ENCODE data around the gene MRPS12. TPM values are rescaled to one million over a fixed set of nuclear protein-coding genes. Genes with fewer than 3 reads are reported as not detected.

Gene MRPS12
- total RNA-seq, 1 experiment from 2014 or later, result 81.3 TPM

- H3K4ac ChIP-seq (ENCODE audit: low read depth, low read length), result no peak overlapping the region
- no peaks in the 10 kb centered on the region for H3K27me3 ChIP-seq (ENCODE audit: insufficient read depth, low read length)
- DNase-seq, result no peak
- peaks cover 18% of the 10 kb centered on the region for H3K27me3 Mint-ChIP-seq (ENCODE audit: low read depth)
- no peak overlapping the region for H2BK5ac ChIP-seq (ENCODE audit: insufficient read length, low read length)
- no peak overlapping the region for H3K9ac ChIP-seq (ENCODE audit: extremely low read depth, insufficient read length, low read length)
- H3K79me2 ChIP-seq (ENCODE audit: insufficient read depth, low read length), result peaks cover 11% of the 10 kb centered on the region; the same call in 1 of the 2 replicates
- H3K36me3 Mint-ChIP-seq (ENCODE audit: insufficient read depth in 1 of 3, low read depth in 3 of 3), result peaks cover 40 to 47% (median 46%) of the 10 kb centered on the region in 3 experiments
- H2AK5ac ChIP-seq (ENCODE audit: insufficient read length, low read length), result no peak overlapping the region
- no peak overlapping the region for H4K91ac ChIP-seq (ENCODE audit: insufficient read length, low read depth, low read length)
- peaks cover 21% of the 10 kb centered on the region for H3K9me3 ChIP-seq (ENCODE audit: control insufficient read depth, low read depth, low read length)
- WGBS (ENCODE audit: extremely low coverage, insufficient read length, low lambda C conversion rate), result no CpG with 5 or more reads among the region's 4 CpGs
- H3K18ac ChIP-seq (ENCODE audit: insufficient read length, low read depth, low read length), result no peak overlapping the region
- H3T11ph ChIP-seq (ENCODE audit: low read length), result no peak overlapping the region
- no peak overlapping the region for H3K23ac ChIP-seq (ENCODE audit: insufficient read length, low read depth, low read length)
- H2BK20ac ChIP-seq (ENCODE audit: low read depth, low read length, poor library complexity, severe bottlenecking), result no peak overlapping the region
- H2AFZ ChIP-seq (ENCODE audit: low read length), result no peak overlapping the region
- no peak overlapping the region for H3K4me2 ChIP-seq (ENCODE audit: insufficient read depth, insufficient read length, low read length)
- no peak overlapping the region for H3K27ac ChIP-seq (ENCODE audit: insufficient read length, low read depth, low read length)
- H3K27ac Mint-ChIP-seq, result peak overlapping the region in 1 of 3 experiments; percentile 28; a peak in 1 of 7 replicates
- H3K4me1 Mint-ChIP-seq, result peaks cover 8 to 14% of the 10 kb centered on the region in 2 experiments
- no peaks in the 10 kb centered on the region for H4K20me1 ChIP-seq (ENCODE audit: control insufficient read depth, insufficient read depth, insufficient read length)
- H3K9me3 Mint-ChIP-seq, result peaks cover 31 to 35% of the 10 kb centered on the region in 2 experiments
- H4K8ac ChIP-seq (replicated peaks; ENCODE audit: insufficient read length, low read depth, low read length), result no peak overlapping the region
- H3K56ac ChIP-seq (ENCODE audit: insufficient read length, low read depth, low read length), result no peak overlapping the region
- H3K79me1 ChIP-seq (ENCODE audit: insufficient read depth, low read depth, low read length, poor library complexity, severe bottlenecking), result peaks cover 2% of the 10 kb centered on the region
- H3K23me2 ChIP-seq (ENCODE audit: insufficient read length, low read depth, low read length, poor library complexity, severe bottlenecking), result peaks cover 10% of the 10 kb centered on the region
- H4K5ac ChIP-seq (ENCODE audit: insufficient read length, low read depth, low read length), result no peak overlapping the region
- H3K4me3 Mint-ChIP-seq, result peak overlapping the region in 1 of 2 experiments; percentile 5; a peak in 1 of 5 replicates
- TF ChIP-seq CTCF (conservative IDR thresholded peaks at IDR 0.05), result no peak
- no peak overlapping the region for H2BK120ac ChIP-seq (ENCODE audit: low read depth, low read length, poor library complexity, severe bottlenecking)
- no peak overlapping the region for H2BK15ac ChIP-seq (ENCODE audit: low read depth, low read length)
- no peak overlapping the region for H2BK12ac ChIP-seq (ENCODE audit: insufficient read length, low read depth, low read length)
- no peaks in the 10 kb centered on the region for H3K4me1 ChIP-seq (ENCODE audit: insufficient read depth, low read length)
- no peak overlapping the region for H3K14ac ChIP-seq (ENCODE audit: insufficient read depth, low read length)
Measured at GRCh38 chr19:38933544-38933943, 2.8 kb downstream of the MRPS12 start.

Measured in H9 (cell line).